C4-2B (cell line): Measurements from ENCODE around the gene SAG.
A peak's percentile ranks its signal among the peaks of the same experiment; 100 is the strongest.

Source experiments
- H3K27ac ChIP-seq: fragments of 450-650 bp; 2 replicates; pipeline ENCODE4 v1.5.1; 2017
- CTCF ChIP-seq: fragments of 450-650 bp; conservative IDR thresholded peaks from 2 replicates; pipeline ENCODE4 v1.5.1; 2017; ENCODE audit warnings: mild to moderate bottlenecking
- ZFX ChIP-seq: fragments of 450-650 bp; IDR thresholded peaks from 2 replicates; pipeline ENCODE4 v1.6.1; 2017

SAG gene

GRCh38 chr2:233264667-233265066 lies 42.9 kb upstream of the SAG start:
- TF ChIP-seq ZFX: no peak
- no peak for TF ChIP-seq CTCF
- H3K27ac ChIP-seq: no peak overlapping the region

GRCh38 chr2:233265899-233266431 lies 41.7 kb upstream of the SAG start:
- TF ChIP-seq ZFX (no peak), CTCF (no peak)
- H3K27ac ChIP-seq: no peak overlapping the region

- TF ChIP-seq CTCF (no peak), ZFX (no peak)
Observed at GRCh38 chr2:233266481-233266880, 41.1 kb upstream of the SAG start.

GRCh38 chr2:233267516-233268245 lies 39.9 kb upstream of the SAG start:
- no peak for TF ChIP-seq CTCF
- TF ChIP-seq ZFX: no peak
- no peak overlapping the region for H3K27ac ChIP-seq

More at GRCh38 chr2:233266481-233266880, 41.1 kb upstream of the SAG start:
- H3K27ac ChIP-seq: no peak overlapping the region

- H3K27ac ChIP-seq: no peak overlapping the region
- TF ChIP-seq CTCF (no peak), ZFX (no peak)
Observed at GRCh38 chr2:233270366-233270765, 37.2 kb upstream of the SAG start.

GRCh38 chr2:233270951-233271350 lies 36.7 kb upstream of the SAG start:
- peak overlapping the region; percentile 99 for H3K27ac ChIP-seq
- TF ChIP-seq CTCF (no peak), ZFX (no peak)

GRCh38 chr2:233271693-233272092 lies 35.9 kb upstream of the SAG start:
- TF ChIP-seq ZFX (no peak), CTCF (no peak)
- peak overlapping the region; percentile 99 for H3K27ac ChIP-seq
